IMR-90 (cell line): ENCODE measurements around the gene INTS3. TPM values are rescaled to one million over a fixed set of nuclear protein-coding genes. Genes with fewer than 3 reads are reported as not detected.

ENCODE experiments used
- ATAC-seq: fragments of 200-7000 bp; cut with Tn5 transposase; 2 replicates; pipeline ENCODE4 v1.9.1; 2020; ENCODE audit warnings: low read depth, mild to moderate bottlenecking, moderate library complexity
- BruUV-seq: library from RNA; stranded (reverse); fragments of 400-500 nt; replicated peaks from 2 replicates; lab custom pipeline; 2021; lab: Mats Ljungman, UMichigan
- CTCF ChIA-PET: fragments of 300-600 bp; formaldehyde crosslinking; extraction: SDS; loops from one replicate; lab custom pipeline; 2021; ENCODE audit warnings: antibody characterized with exemption; lab: Yijun Ruan, JAX
- POLR2A ChIA-PET: fragments of 300-600 bp; sonication (Branson Sonifier 250); formaldehyde crosslinking; loops from one replicate; lab custom pipeline; 2022; ENCODE audit warnings: antibody characterized with exemption; ENCODE audit not compliant: unreplicated experiment; lab: Charles Lee
- DNase-seq: peaks from one replicate; pipeline ENCODE4 v3.0.0; 2013
- H2AFZ ChIP-seq: replicated peaks from 2 replicates; pipeline ENCODE3; 2013; ENCODE audit warnings: low read length, mild to moderate bottlenecking; ENCODE audit not compliant: poor library complexity
- H2AK5ac ChIP-seq: 2 replicates; pipeline ENCODE4 v1.6.1; 2013; ENCODE audit warnings: low read depth, low read length, inconsistent platforms
- H2AK9ac ChIP-seq: replicated peaks from 2 replicates; pipeline ENCODE3; 2013; ENCODE audit warnings: mild to moderate bottlenecking, low read depth, low read length, moderate library complexity; ENCODE audit not compliant: poor library complexity
- H2BK120ac ChIP-seq: 2 replicates; pipeline ENCODE4 v1.6.1; 2013; ENCODE audit warnings: low read depth, low read length, inconsistent platforms
- H2BK15ac ChIP-seq: 3 replicates; pipeline ENCODE4 v1.6.1; 2013; ENCODE audit warnings: low read depth, low read length, inconsistent platforms
- H2BK20ac ChIP-seq: 2 replicates; pipeline ENCODE4 v1.6.1; 2013; ENCODE audit warnings: low read depth, mild to moderate bottlenecking, inconsistent platforms, low read length, moderate library complexity
- H2BK5ac ChIP-seq: 2 replicates; pipeline ENCODE4 v1.6.1; 2013; ENCODE audit warnings: mild to moderate bottlenecking, low read depth, low read length, inconsistent platforms; ENCODE audit not compliant: poor library complexity, severe bottlenecking
- H3K14ac ChIP-seq: replicated peaks from 2 replicates; pipeline ENCODE4 v1.6.1; 2013; ENCODE audit warnings: low read depth, low read length, inconsistent platforms
- H3K18ac ChIP-seq: 2 replicates; pipeline ENCODE4 v1.6.1; 2013; ENCODE audit warnings: low read depth, low read length, control low read depth
- H3K23ac ChIP-seq: 2 replicates; pipeline ENCODE4 v1.6.1; 2013; ENCODE audit warnings: low read depth, low read length, inconsistent platforms
- H3K27ac ChIP-seq: 2 replicates; pipeline ENCODE4 v1.5.1; 2013; ENCODE audit warnings: mild to moderate bottlenecking, control low read depth, low read length; ENCODE audit not compliant: insufficient read depth
- H3K27me3 ChIP-seq: 2 replicates; pipeline ENCODE4 v1.6.1; 2013; ENCODE audit warnings: low read length; ENCODE audit not compliant: control insufficient read depth, insufficient read depth
- H3K36me3 ChIP-seq: 2 replicates; pipeline ENCODE4 v1.6.1; 2013; ENCODE audit warnings: low read length, mixed read lengths; ENCODE audit not compliant: control insufficient read depth, insufficient read depth
- H3K4ac ChIP-seq: 2 replicates; pipeline ENCODE4 v1.6.1; 2013; ENCODE audit warnings: low read depth, low read length, inconsistent platforms
- H3K4me1 ChIP-seq: 2 replicates; pipeline ENCODE4 v1.6.1; 2013; ENCODE audit warnings: low read length, mixed read lengths; ENCODE audit not compliant: control insufficient read depth, insufficient read depth
- H3K4me2 ChIP-seq: 2 replicates; pipeline ENCODE4 v1.6.1; 2013; ENCODE audit warnings: low read depth, mild to moderate bottlenecking, control low read depth, low read length, moderate library complexity
- H3K4me3 ChIP-seq: 2 replicates; pipeline ENCODE4 v1.5.1; 2013; ENCODE audit warnings: low read depth, mild to moderate bottlenecking, control low read depth, low read length, moderate library complexity; ENCODE audit not compliant: insufficient read depth
- H3K56ac ChIP-seq: 2 replicates; pipeline ENCODE4 v1.6.1; 2013; ENCODE audit warnings: low read length, inconsistent platforms; ENCODE audit not compliant: insufficient read depth; ENCODE audit errors: extremely low read depth
- H3K79me1 ChIP-seq, 2 experiments: 2 replicates each; pipeline ENCODE4 v1.6.1; 2013; ENCODE audit warnings: low read length in 2 of 2, inconsistent platforms in 1 of 2, low read depth in 1 of 2
- H3K9ac ChIP-seq: 2 replicates; pipeline ENCODE4 v1.6.1; 2013; ENCODE audit warnings: low read depth, low read length, control low read depth
- H3K9me1 ChIP-seq: 2 replicates; pipeline ENCODE4 v1.6.1; 2013; ENCODE audit warnings: low read length, inconsistent platforms; ENCODE audit not compliant: insufficient read depth
- H3K9me3 ChIP-seq: 2 replicates; pipeline ENCODE4 v1.6.1; 2013; ENCODE audit warnings: low read length; ENCODE audit not compliant: control insufficient read depth, insufficient read depth
- H4K20me1 ChIP-seq: 2 replicates; pipeline ENCODE4 v1.6.1; 2013; ENCODE audit warnings: low read length, inconsistent platforms; ENCODE audit not compliant: insufficient read depth
- H4K5ac ChIP-seq: 2 replicates; pipeline ENCODE4 v1.6.1; 2013; ENCODE audit warnings: mild to moderate bottlenecking, low read depth, low read length, control low read depth
- H4K8ac ChIP-seq, 2 experiments: 2 replicates each; pipeline ENCODE4 v1.6.1; 2013; ENCODE audit warnings: low read depth in 2 of 2, low read length in 2 of 2, control low read depth in 1 of 2, inconsistent platforms in 1 of 2
- H4K91ac ChIP-seq: 2 replicates; pipeline ENCODE4 v1.6.1; 2013; ENCODE audit warnings: low read depth, low read length, inconsistent platforms; ENCODE audit not compliant: insufficient read depth
- BHLHE40 ChIP-seq: fragments of 150-350 bp; IDR thresholded peaks from 2 replicates; pipeline ENCODE4 v1.6.1; 2016; ENCODE audit warnings: mild to moderate bottlenecking, low read depth, low read length
- RCOR1 ChIP-seq: IDR thresholded peaks from 2 replicates; pipeline ENCODE4 v1.6.1; 2012; ENCODE audit warnings: mild to moderate bottlenecking, low read length, improper control_type of control experiment; ENCODE audit not compliant: insufficient replicate concordance
- USF2 ChIP-seq: fragments of 150-350 bp; IDR thresholded peaks from 2 replicates; pipeline ENCODE4 v1.6.1; 2017; ENCODE audit warnings: mild to moderate bottlenecking, antibody characterized with exemption, low read length, low read depth
- WGBS, 2 experiments: methylation state at CpG; one replicate each; pipeline versions ENCODE4 v1.1.5 to v1.1.7; 2013; ENCODE audit warnings: missing lambda C conversion rate in 2 of 2; ENCODE audit not compliant: insufficient read length in 1 of 2; ENCODE audit errors: extremely low coverage in 2 of 2; 5-methylcytosine and 5-hydroxymethylcytosine counted together
- dilution Hi-C: fragments of 300-500 bp; cut with HindIII; formaldehyde crosslinking; loops from one replicate; pipeline ENCODE4 v1.14.3; 2018; ENCODE audit warnings: low sequenced_read_pairs; ENCODE audit not compliant: unreplicated experiment
- in situ Hi-C: fragments of 300-500 bp; cut with MboI; formaldehyde crosslinking; loops from 3 replicates; pipeline ENCODE4 v1.14.3; 2019; ENCODE audit warnings: low sequenced_read_pairs, inconsistent platforms, mixed read lengths
- intact Hi-C: fragments of 100-400 bp; cut with micrococcal nuclease; formaldehyde crosslinking; loops from 2 replicates; pipeline ENCODE4 v1.10.0; 2022
- polyA plus RNA-seq, 3 experiments: library from polyadenylated mRNA; depleted of rRNA; stranded (reverse); fragments of >200 nt; gene quantifications; 2 replicates each; pipeline ENCODE4 v1.2.3, GENCODE V29; 2012; ENCODE audit warnings: low replicate concordance in 1 of 3
- total RNA-seq: library from RNA; depleted of rRNA; stranded (reverse); fragments of >200 nt; gene quantifications from 2 replicates; pipeline ENCODE4 v1.2.3, GENCODE V29; 2012

The INTS3 gene
- total and polyA plus RNA-seq, 2 of the 4 experiments (the other 2 are of a cell fraction), result 33.5 to 59.4 TPM

GRCh38 chr1:153752571-153753195, 24.8 kb downstream of the INTS3 start:
- H4K91ac ChIP-seq, result no peak overlapping the region
- peaks cover 2% of the 10 kb centered on the region for H3K4me1 ChIP-seq
- H3K4ac ChIP-seq, result 0 out of 2 replicates have a peak overlapping the region, but pooled peaks have one; percentile 27
- H3K4me3 ChIP-seq, result no peak overlapping the region
- peak overlapping the region; percentile 22 for H2AK9ac ChIP-seq
- no peak overlapping the region for H2AK5ac ChIP-seq
- H3K27me3 ChIP-seq, result no peaks in the 10 kb centered on the region
- intact Hi-C loops, result no loop called here
- no peaks in the 10 kb centered on the region for H4K20me1 ChIP-seq
- BruUV-seq, result no TSS peak
- no peak for TF ChIP-seq USF2
- TF ChIP-seq BHLHE40, result peak; percentile 8; the same call in 1 of the 2 replicates
- no peak for TF ChIP-seq RCOR1
- H3K27ac ChIP-seq, result no peak overlapping the region
- DNase-seq, result peak; percentile 79
- CTCF ChIA-PET, result interaction anchor here (0.7 kb wide), 1 partner anchor 77 kb away, joined by 3 read pairs; no protein-coding TSS in a partner anchor
- H3K4me2 ChIP-seq, result no peak overlapping the region
- H3K79me1 ChIP-seq, result no peaks in the 10 kb centered on the region; a peak in 2 of 4 replicates
- no peak overlapping the region for H4K5ac ChIP-seq
- H3K56ac ChIP-seq, result no peak overlapping the region
- H4K8ac ChIP-seq, result no peak overlapping the region
- in situ Hi-C loops, result no loop called here
- no peak overlapping the region for H3K14ac ChIP-seq
- 100% methylated on average over 1 of the region's 8 CpGs; no CpG with 5 or more reads in 1 of the 2 experiments for WGBS, 2 experiments
- H3K36me3 ChIP-seq, result peaks cover 45% of the 10 kb centered on the region
- H2BK15ac ChIP-seq, result no peak overlapping the region
- no peak overlapping the region for H2BK120ac ChIP-seq
- H2AFZ ChIP-seq, result no peak overlapping the region
- no peak overlapping the region for H2BK5ac ChIP-seq
- peak; percentile 56 for ATAC-seq
- no peak overlapping the region for H3K18ac ChIP-seq
- no peaks in the 10 kb centered on the region for H3K9me1 ChIP-seq
- no peak overlapping the region for H2BK20ac ChIP-seq
- no peak overlapping the region for H3K9ac ChIP-seq
- POLR2A ChIA-PET, result no interaction called here
- no peaks in the 10 kb centered on the region for H3K9me3 ChIP-seq
- no peak overlapping the region for H3K23ac ChIP-seq
- dilution Hi-C loops, result no loop called here
